Measurements from ENCODE around the gene URB2.

DNA sequence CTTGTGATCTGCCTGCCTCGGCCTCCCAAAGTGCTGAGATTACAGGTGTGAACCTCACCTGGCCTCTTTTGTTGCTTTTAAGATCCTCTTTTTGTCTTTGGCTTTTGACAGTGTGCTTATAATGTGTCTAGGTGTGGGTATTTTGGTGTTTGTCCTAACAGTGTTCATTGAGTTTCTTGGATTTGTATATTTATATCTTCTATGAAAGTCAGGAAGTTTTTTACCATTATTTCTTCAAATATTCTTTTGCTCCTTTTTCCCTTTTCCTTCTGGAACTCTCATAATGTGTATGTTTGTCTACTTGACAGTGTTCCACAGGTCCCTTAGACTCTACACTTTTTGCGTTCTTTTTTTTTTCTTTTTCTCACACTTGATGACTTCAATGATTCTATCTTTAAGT lies 59.1 kb downstream of the URB2 start:
- no peak for TF ChIP-seq EZH2phosphoT487 (IDR thresholded peaks at IDR 0.05; ENCODE audit: borderline replicate concordance, low read depth)
- no peak for TF ChIP-seq EP300 (IDR thresholded peaks at IDR 0.05; ENCODE audit: borderline replicate concordance in 1 of 2, low read depth in 1 of 2, low read length in 1 of 2)
- TF ChIP-seq NRF1 (IDR thresholded peaks at IDR 0.05; ENCODE audit: low read depth, low read length), result no peak
- TF ChIP-seq REST (IDR thresholded peaks at IDR 0.05; ENCODE audit: low read depth, low read length), result no peak
- TF ChIP-seq, protein P1, sequence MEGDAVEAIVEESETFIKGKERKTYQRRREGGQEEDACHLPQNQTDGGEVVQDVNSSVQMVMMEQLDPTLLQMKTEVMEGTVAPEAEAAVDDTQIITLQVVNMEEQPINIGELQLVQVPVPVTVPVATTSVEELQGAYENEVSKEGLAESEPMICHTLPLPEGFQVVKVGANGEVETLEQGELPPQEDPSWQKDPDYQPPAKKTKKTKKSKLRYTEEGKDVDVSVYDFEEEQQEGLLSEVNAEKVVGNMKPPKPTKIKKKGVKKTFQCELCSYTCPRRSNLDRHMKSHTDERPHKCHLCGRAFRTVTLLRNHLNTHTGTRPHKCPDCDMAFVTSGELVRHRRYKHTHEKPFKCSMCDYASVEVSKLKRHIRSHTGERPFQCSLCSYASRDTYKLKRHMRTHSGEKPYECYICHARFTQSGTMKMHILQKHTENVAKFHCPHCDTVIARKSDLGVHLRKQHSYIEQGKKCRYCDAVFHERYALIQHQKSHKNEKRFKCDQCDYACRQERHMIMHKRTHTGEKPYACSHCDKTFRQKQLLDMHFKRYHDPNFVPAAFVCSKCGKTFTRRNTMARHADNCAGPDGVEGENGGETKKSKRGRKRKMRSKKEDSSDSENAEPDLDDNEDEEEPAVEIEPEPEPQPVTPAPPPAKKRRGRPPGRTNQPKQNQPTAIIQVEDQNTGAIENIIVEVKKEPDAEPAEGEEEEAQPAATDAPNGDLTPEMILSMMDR (IDR thresholded peaks at IDR 0.05), result no peak
- no peak for TF ChIP-seq POLR2AphosphoS5 (IDR thresholded peaks at IDR 0.05; ENCODE audit: low read depth, low read length)
- TF ChIP-seq MXI1 (IDR thresholded peaks at IDR 0.05; ENCODE audit: low read depth, low read length), result no peak
- TF ChIP-seq CHD2 (IDR thresholded peaks at IDR 0.05; ENCODE audit: low read length, partially characterized antibody), result no peak
- no peak for TF ChIP-seq TAF1 (IDR thresholded peaks at IDR 0.05; ENCODE audit: borderline replicate concordance, low read depth, low read length)
- no peak for TF ChIP-seq SIN3A (IDR thresholded peaks at IDR 0.05; ENCODE audit: borderline replicate concordance, low read depth, low read length)

Data from SK-N-SH (cell line).